ENCODE measurements around the gene FBXW8.

The FBXW8 gene

DNA sequence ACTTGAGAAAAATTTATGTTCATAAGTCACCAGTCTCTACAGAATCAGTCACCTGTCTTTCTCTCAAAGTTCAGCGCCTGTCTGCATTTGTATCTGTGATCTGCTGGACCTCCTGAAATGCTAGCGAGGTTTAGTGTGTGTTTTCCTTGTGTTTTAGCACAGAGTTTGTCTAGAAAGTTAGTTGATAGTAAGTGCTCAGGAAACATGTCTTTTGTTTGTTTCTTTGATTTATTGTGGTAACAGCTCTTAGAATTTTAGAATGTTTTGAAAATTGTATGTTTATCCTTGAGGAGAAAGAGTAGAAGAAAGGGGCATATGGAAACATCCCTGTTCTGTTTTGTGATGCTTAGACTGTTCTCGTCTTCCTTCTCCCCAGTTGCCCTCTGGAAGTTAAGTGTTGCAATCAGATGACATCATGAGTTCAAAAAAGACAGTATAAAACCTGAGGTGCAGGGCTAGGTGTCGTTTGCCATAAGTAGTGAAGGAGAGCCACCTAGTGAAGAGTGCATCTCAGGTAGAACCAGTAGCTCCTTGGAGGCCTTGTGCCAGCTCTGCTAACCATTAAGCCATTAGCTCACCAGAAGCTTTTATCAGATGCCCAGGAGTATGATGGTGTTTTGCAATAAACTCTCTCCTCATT lies 44.8 kb downstream of the FBXW8 start:
- no peak for DNase-seq

DNA sequence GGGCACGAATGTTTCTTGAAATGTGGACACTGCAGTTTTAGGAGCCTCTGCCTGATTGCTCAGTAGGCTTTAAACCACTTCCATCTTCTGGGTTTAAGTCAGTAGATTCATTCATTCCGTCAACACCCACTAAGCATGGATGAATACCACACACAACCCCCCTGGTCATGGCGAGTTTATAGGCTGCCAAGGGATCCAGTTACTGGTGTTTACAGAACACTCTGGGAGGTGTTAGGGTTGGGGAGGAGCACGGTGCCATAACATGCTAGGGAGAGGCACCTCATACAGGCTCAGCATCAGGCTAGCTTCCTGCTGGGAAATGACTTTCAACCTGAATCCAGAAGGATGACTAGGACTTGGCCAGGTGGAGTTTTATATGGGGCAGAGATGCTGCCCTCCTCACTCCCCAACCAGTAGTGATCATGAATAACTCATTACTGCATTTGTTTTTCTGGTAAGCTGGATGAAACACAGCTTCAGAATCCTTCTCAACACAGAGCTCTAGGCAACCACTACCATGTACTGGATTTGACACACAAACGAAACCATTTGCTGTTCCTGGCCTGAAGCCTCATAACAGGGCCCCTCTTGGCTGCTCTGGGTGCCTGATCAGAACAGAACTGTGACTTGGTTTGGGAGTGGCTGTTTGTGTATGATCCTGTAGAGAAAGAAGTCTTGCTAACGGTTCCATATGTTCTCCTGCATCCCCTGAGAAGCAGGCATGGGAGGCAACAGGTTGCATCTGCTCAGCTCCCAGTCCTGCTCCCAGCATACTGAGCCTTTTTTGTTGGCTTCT lies 47.9 kb downstream of the FBXW8 start:
- DNase-seq, result no peak

DNA sequence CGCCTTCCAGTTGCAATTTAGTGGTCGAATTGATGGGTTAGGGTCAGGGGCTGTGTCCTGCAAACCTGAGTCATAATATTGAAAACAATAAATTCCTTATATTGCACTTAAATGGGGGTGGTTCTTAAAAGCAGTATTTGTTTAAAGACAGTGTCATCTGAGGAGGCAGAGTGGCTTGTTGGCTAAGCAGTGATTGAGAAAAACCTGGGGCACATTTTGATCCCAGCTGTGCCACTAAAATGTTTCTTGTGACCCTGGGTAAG lies 48.4 kb downstream of the FBXW8 start:
- no peak for DNase-seq

DNA sequence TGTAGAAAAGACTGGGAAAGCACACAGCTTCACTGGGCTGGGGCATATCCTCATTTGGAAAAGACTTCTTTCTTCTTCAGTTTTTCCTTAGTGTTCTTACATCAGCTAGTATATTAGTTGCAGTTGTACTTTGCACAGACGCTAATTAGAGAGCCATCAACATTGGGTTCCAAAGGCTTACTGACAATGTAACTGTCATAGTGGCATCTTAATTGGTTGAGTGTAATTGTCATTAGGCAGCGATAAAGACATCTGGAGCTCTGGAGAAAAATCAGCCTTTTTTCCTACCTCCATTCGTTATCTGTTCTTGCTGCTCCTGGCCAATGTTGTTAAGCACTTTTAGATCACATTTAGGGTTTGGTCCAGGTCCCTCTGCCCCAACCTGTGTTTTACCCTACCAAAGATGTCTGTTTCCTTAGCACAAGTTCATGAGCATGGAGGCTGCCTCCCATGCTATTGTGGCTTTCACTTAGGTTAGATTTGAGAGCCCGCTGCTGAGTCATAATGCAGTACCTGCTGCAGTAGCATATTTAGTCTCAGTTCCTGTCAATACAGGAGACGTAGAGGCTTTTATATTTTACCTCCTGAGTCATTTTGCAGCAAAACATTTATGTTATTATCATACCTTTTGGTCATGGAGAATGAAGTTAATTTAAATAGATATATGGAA lies 49.2 kb downstream of the FBXW8 start:
- no peak for DNase-seq

DNA sequence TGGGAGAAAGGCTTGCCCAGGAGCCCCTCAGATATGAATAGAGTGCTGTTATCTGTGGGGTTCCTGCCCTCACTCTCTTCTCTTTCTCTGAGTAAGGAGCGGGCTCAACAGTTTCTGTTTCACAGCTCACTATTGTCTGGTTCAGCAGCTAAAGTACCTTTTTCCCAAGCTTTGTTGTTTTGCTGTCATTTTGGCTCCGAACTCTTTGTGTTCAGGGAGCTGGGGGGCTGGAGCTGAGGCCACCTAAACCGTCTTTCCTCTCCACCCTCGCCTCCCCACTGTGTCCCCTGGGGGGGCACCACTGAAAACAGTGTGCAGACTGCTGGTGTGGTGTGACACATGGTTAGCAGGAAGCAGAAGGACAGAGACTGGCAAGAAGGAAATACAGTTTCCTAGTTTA lies 51.4 kb downstream of the FBXW8 start:
- DNase-seq, result no peak

DNA sequence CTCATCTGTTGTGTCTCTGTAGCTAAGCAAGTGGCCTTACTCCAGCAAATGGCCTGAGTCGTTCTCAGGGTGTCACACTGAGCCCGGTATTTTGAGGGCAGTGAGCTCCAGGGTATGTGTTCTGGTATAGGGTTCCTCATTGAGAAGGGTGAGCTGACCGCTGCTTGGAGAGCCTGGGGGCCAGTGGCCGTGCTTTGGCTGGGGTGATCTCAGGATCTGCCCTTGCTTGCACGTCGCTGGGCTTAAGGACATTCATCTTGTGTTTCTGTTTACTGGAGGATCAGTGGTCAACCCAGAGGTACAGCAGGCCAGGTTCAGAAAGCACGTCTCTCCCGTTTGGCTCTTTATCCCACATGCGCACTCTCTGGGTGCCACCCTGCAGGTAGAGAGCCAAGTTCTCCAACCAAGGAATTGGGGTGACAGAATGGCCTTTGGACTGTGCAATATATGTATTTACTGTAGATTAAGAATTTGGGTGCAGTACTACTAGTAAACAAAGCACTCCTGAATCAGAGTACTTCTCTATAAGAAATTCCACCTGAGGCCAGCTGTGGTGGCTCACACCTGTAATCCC lies 52.1 kb downstream of the FBXW8 start:
- no peak for DNase-seq

DNA sequence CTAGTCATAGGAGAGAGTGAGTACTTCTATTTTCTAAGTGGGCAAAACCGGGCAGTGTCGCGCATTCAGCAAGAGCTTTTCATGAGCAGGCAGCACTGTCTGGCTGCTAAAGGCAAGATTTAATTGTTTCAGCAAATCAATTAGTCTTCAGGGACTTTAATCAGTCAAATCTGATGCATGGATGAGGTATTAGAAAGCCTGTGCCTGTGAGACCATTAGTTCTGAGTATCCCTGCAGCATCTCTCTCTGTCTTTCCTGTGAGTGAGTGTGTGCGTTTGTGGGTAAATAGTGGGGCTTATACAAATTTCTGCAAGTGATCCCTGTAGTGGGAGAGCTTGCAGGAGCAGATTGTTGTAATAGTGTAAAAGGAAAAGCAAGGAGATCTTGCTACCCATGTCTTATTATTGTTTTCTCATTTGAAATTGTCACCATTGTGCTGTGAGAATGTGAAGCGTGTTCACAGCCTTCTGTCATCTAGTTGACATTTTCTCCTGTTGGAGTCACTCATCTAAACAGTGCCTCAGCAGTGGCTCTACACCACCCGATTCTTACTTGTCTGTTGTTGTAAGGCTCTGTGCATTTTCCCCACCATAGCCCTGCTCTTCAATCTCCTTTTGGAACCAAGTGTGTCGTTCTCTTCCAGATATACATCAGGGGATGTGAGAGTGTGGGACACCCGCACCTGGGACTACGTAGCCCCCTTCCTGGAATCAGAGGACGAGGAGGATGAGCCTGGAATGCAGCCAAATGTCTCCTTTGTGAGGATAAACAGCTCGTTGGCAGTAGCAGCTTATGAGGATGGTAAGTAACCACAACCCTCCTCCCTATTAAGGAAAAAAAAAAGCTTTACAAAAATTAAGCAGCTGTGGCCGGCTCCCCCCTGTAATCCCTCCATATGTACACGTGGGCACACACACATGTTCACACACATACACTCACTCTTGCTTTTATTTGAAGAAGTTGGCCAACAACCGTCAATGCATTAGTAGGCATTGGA lies 53.6 kb downstream of the FBXW8 start:
- DNase-seq, result no peak

DNA sequence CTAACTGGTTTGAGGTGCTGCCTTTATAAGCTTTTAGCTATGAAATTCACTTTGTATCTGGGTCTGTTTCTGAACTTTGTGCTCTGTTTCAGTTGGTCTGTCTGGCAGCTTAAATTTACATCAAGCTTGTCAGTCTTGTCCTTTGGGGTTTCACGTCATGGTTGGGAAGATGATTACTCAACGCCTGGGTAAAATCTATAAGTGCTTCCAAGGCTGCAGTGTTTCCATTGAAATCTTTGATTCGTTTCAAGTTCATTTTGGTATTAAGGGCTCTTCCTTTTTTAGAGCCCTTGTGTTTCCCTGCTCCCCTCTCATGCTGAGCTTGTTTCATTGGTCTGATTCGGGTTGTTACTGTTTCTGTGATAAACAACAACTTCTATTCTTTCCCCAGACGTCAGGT lies 58.2 kb downstream of the FBXW8 start:
- no peak for DNase-seq

DNA sequence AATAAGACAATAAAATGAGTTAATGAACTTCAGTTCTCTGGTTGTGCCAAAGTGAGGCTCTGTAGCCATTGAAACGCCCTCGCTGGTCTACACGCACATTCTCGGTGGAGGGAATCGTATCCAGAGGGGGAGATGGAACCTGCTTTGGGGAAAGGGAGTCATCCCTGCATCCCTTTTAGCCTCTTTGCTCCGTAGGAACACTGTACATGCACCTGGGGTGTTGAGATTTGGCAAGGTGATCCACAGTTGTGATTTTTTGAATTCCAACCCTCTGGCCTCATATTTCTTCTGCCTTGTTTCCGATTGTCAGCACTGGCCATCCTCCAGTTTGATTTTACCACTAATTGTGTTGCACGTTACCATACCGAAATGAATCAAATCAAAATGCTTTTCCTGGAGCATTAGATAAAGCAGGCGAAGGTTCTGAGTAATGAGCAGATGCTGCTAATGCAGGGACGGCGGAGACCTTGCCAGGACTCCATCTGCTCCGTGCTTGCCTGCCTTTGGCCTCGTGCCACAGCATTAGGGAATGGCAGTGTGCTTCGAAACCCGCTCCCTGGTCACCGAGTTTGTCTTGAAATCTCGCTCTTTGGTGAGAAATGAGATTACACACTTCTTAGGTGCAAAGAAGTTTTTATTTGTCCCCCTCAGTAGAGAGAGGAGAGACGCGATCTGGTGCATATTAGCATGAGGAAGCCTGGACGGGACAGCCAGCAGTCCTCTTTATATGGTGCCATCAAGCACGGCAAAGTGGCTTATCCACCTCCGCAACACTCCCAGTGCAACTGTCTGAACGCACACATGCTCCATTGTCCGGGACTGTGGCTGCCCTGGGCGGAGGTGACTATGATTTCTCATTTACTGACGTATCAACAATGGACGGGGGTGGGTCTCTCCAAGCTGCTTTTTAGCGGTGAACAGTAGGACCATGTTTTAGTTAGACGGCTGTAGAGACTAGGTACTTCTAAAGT lies 59.1 kb downstream of the FBXW8 start:
- no peak for DNase-seq

DNA sequence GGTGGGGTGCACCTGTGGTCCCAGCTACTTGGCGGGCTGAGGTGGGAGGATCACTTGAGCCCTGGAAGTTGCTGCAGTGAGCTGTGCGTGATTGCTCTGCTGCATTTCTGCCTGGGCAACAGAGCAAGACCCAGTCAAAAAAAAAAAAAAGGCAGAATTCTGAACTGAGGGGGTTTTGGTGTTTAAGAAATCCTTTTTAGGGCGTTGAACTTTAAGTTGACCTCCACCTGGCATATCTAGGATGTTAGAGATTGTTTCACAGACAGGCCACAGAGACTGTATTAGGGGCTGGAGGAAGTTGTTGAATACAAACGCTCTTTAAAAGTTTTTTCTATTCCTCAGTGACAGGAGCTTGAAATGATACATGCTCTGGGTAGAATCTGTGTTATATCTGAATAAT lies 60.5 kb downstream of the FBXW8 start:
- DNase-seq, result no peak

DNA sequence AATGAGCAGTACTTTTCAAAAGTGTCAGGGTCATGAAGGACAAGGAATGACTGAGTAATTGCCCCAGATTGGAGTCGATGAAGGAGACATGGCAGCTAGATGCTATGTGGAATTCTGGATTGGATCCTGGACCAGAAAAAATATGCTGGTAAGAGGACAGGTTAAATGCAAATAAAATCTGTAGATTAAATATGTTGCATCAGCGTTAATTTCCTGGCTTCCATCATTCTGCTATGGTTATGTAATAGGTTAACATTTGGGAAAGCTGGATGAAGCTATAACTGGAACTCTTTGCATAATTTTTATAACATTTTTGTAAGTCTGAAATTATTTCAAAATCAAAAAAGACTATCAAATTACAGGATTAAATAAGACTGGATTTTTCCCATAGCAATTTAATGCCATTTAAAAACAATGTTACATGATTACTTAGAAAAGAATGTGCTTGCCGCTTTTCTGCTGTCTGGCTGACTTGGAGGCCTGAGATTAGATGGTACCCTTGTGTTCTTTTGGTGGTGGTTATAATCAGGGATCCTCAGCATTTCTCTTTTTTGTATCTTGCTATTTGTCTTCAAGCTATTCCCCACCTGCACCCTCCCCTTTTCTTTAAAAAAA lies 65.1 kb downstream of the FBXW8 start:
- no peak for DNase-seq

DNA sequence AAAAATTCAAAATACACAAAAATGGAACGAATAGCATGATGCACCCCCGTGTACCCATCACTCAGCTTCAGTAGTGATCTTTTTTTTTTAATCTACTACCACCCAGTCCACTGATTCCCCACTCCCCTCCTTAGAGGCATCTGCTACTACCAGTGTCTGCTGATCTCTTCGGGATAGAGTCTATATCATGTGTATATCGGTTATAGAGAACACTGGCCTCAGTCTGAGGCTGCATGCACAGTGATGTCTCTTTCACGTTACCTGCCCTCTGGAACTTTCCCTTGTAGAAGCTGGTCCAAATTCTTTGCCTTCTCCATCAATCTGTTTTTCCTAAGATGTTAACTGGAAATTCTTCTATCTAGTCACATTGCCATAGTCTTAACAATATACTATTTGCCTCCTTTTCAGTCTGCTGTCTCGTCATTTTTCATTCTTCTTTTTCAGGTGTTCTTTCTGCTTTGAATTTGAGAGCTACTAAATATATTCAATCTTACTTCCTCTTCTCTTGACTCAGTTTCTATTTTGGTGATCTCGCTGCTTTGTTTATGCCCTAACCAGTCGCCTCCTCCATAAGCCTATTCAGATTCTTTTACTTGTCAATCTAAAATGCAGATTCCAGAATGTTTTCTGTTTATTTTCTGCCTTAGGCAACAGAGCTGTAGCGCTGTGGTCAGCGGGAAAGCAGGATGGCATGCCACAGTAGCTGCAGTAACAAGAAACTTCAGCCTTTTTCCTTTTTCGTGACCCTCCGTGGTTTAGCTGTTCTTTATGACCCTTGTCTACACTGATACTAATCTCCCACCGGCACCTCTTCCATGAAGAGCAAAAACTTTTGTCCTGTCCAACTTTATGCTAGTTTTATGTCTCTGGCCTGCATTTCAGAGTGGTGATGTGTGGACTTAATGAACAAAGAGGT lies 67.0 kb downstream of the FBXW8 start:
- no peak for DNase-seq

DNA sequence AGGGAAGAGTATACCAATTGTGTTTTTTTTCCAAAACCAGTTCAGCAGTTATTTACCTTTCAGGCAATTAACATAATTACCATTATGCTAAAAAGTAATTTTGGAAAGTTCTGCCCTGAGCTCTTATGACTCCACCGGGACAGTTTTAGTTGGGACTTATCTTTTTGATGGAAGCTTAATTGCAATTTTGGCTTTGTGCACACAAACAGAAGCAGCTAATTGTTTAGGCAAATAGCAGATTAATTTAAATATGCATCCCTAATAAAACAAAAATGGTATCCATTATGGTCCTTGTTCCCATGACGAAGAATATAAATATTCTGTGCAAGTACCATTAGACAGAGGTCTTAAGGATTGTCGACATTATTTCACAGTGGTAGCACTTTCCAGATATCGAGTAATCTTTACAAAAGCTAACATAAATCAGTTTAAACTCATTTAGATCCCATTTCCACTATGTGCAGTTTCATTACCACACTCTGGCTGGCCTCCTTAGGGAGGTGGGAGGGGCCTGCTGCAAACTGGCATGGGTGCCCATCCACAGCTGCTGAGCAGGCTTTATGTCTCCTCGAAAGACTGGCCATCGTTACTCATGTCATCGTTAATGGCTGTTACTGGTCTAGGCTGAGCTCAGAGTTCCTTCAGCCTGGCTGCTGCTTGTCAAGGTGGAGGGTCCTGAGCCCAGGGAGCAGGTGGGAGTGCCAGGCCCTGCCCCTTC lies 68.2 kb downstream of the FBXW8 start:
- no peak for DNase-seq

DNA sequence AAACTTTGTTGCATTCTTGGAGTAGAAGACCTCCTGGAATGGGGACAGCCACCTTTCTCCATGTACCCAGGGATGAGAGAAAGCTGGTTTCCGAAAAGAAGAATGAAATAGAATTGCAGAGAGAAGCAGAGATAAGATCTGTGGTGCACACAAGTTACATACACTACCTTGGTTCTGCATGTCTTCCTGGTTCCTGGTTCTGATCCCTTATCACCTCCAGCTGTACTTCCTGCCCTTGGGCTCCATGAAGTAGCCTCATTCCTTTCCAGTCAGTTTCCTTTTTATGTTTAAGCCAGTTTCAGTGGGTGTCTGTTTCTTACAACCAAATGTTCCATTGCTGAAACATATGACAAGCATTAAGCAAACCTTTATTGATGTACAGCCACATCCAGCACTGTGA lies 69.3 kb downstream of the FBXW8 start:
- no peak for DNase-seq

DNA sequence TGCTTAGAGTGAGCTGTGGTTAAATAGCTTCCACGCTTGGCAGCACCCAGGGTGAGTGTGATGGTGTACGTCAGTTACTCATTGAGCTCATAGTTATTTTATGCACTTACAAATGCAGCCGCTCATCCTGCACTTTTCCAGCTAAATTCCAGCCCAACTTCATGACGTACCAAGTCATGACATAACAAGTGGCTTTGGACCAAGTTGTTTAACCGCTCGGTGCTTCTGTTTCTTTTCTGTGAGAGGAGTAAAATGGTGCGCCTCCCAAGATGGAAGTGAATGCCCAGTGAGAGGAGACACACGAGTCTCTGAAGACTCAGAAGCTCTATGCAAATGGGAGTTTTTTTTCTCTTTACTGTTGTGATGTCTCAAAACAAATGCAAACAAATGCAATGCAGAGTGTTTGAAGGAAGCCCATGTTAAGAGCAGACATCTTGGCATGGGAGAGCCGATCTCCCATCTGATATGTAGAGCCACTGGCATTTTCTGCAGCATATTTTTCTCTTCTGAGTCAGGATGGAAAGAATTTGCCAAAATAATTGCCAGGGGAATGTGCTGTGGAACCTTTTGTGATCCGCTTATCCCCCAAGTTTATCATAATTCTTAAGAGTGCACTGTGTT lies 72.2 kb downstream of the FBXW8 start:
- DNase-seq, result no peak

DNA sequence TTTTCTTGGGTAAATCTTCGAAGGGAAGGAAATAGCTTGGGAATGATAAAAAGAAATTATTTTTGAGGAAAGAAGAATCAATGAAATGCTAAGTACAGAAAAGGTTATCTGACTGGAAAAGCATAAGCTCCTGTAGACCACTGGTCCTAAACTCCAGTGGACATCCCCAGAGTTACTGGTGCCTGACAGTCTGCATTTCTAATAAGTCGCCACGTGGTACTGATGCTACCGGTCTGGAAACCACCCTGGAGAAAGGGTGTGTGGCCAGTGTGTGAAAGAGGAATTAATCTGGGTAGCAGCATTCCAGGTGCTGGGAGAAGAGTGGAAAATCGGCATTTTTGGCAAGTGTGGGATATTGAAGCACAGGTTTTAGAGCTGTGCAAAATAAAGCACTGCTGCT lies 73.3 kb downstream of the FBXW8 start:
- DNase-seq, result no peak

DNA sequence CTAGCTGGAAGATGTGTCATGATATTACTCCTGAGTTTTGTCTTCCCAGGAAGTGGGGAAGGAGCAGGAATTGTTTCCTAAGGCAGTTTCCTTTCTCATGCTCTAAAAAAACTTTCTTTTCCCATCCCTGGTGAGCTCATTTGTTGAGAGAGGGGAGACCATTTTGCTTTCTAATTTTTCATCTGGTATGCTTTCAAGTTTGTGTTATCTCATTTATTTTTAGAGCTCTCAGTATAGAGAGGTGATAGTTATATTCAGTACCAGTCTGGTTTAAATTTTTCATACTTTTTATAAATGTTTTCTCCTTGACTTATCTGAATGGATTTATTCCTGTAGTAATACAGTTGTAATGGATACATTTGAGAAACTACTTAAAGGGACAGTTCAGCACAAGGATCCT lies 79.6 kb downstream of the FBXW8 start:
- DNase-seq, result no peak
